GM18520 (cell line): Measurements from ENCODE around the gene SRC.

Experiments used
- ATAC-seq: cut with Tn5 transposase; IDR thresholded peaks from one replicate; pipeline ENCODE4 v1.9.1; 2021; ENCODE audit not compliant: unreplicated experiment

Gene SRC

GRCh38 chr20:37407573-37408002, 61.6 kb downstream of the SRC start:
- ATAC-seq: no peak

DNA sequence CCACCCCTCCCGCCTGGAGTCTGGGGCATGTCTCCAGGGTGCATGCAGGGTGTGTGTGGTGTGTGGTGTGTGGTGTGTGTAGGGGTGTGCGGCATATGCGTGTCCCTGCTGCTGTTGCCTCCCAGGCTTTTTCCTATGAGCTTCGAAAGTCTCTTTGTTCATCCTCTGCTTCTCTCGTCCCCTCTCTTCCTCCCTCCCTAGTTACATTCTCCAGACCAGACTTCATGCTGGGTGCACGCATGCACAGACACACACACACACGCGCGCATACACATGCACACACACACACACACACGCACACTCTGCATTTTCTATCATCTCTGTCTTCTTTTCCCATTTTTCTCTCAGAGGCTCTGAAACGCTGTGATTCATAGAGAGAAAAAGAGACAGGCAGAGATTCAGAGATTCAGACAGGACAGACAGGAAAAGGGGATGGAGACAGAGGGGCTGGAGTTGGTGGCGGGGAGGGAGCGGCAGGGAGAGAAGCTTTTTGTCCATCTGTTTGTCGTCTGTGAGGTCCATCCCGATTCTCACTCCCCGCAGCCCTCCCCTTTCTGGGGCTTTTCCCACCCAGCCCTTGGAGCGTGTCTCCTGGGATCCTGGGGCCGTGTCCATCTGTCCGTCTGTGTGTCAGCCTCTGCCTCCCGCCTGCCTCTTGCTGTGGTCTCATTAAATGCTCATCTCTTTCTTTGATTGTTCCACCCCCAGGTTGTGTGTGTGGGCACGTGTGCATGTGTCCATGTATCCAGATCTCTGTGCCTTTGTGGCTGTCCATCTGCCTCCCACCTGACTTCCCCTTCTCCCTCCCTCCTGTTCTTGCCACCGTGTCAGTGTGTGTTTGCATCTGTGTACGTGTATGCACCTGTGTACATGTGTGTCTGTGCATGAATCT, 62.6 kb downstream of the SRC start:
- ATAC-seq: no peak

DNA sequence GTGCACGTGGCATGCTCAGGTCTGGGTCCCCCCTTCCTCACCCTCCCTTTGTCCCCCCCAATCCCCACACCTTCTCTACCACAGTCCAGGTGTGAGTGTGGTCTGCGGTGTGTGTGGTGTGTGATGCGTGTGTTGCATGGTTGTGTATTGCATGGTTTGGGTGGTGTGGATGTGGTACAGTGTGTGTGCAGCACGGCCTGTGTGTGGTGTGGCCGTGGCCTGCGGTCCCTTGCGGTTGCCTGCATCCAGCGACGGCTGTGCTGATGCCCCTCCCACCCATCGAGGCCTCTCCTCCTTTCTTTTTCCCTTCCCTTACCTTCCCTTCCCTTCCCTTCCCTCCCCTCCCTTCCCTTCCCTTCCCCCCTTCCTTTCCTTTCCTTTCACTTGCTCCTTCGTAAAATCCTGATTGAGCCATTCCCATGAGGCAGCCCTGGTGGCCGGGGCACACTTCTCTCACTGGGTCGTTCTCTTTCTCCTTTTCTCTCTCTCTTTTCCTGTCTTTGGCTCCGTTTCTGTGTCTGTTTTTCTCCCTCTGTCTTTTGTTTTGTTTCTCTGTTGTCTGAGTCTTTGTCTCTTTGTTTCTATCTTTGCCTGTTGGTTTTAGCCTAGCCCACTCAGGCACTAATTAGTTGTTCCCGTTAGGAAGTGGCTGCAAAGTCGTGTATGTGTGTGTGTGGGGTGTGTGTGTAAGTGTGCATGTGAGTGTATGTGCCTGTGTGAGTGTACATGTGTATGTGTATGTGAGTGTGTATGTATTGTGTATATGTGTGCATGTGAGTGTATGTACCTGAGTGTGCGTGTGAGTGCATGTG, 65.7 kb downstream of the SRC start:
- no peak for ATAC-seq

DNA sequence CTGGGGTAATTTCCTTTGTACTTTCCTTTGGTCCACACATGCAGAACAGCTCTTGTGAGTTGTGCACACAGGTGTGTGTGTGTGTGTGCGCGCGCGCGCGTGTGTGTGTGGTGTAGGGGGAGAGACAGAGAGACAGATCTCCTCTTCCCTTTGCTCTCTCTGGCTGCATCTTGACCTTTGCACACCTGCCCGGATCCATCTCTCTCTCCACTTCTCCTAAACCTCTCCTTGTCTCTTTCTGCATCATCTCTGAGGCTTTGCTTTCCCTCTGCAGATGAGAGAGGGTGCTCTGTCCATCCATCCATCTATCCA, 67.0 kb downstream of the SRC start:
- no peak for ATAC-seq

- no peak for ATAC-seq
Observed at GRCh38 chr20:37413379-37413778, 67.4 kb downstream of the SRC start.

DNA sequence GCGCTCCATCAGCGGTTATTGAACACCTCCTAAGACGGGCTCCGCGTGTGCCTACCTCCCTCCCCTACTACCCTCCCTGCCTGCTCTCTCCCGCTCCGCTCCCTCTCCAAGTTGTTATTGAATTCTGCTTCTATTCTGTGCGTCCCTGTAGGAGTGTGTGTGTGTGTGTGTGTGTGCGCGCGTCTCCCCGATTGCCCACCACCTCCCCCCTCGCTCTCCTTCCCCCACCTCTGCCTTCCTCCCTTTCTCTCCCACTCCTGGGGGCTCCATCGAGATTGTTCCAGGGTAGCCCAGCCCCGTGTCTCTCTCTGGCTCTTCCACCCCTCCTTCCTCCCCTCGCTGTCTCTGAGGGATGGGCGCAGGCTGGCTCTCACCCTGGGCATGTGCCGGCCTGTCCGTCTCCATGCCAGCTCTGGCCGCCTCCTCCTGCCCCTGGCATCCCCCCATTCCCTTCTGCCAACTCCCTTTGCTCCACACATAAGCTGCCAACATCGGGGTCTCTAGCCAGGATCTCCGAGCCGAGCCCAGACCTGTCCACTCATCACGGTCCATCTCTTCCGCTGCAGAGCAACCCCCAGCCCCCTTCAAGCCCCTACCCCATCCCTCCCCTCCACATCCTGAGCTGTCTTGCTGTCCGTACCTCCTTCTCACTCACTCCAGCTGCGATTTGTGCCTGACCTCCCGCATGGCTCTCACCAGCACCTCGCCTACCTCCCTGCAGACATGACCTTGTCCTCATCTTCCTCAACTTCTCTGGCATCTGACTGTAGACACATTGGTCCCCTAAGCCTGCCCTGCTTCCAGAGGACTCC, 68.5 kb downstream of the SRC start:
- no peak for ATAC-seq

- no peak for ATAC-seq
Observed at GRCh38 chr20:37415118-37416085, 69.5 kb downstream of the SRC start.

DNA sequence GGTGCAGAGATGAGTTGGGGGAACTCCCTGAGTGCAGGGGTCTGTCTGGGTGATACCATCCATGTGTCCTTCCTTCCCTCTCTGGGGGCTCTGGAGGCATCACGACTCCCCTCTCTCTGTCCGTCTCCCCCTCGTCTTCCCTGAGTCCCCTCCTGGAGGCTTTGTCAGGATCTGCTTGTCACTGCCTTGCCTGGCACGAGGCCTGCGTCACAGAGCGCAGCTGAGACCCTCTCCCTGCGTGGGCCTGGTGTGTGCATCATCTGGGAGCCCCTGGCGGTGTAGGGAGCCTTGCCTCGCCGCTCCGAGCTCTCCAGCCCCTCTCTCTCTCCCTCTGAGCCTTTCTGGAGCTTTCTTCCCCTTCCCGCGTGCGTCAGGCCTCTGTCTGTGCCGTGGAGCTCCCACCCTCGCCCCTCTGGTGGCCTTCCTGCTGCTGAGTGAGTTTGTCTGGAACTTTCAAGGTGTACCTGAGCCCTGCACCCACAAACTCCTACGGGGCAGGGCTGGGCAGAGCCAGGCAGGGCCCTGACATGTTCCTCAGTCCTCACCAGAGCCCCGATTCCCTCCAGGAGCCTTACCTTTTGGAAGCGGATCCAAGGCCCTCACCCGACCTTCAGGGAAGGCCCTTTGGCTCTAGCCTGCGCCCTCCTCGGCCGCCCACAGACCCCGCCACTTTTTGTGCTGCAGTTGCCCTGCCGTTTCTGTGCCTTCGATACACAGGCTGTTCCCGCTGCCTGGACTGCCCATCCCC, 70.3 kb downstream of the SRC start:
- no peak for ATAC-seq

- no peak for ATAC-seq
Observed at GRCh38 chr20:37416848-37417616, 71.1 kb downstream of the SRC start.

DNA sequence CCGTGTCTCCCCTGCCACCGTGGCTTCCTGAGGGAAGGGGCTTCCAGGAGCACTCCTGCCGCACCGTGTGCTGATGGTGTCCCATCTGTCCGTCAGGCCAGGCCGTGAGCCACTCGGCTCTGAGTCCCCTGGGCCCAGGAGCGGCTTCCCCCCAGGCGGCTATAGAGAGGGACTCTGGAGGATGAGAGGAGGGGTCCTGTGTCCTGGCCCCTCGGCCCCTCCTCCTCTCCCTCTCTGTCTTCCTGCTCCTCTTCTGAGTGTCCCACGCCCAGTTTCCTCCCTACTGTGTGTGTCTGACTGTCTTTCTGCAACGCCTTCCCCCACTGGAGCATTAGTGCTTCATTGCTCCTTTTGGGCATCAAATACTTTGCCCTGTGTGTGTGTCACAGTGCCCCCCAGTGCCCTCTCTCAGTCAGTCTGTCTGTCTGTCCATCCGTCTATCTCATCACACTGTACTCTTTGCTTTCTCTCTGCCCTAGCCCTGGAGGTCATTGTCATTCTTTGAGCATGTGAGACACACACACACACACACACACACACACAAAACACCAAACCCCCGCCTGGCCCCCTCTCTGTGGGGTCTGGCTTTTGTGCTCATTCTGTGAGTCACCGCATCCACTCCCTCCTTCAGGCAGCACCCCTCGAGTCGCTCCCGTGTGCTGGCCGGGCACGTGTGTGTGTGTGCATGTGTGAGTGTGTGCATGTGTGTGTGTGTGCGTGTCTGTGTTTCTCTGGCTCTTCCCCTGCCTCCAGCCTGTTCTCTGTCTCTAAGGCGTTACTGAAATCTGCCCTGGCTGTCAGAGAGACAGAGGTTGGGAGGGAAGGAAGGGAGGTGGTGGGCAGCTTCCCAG, 71.9 kb downstream of the SRC start:
- no peak for ATAC-seq

GRCh38 chr20:37418591-37419109, 72.7 kb downstream of the SRC start:
- no peak for ATAC-seq

GRCh38 chr20:37419307-37419706, 73.4 kb downstream of the SRC start:
- ATAC-seq: no peak

DNA sequence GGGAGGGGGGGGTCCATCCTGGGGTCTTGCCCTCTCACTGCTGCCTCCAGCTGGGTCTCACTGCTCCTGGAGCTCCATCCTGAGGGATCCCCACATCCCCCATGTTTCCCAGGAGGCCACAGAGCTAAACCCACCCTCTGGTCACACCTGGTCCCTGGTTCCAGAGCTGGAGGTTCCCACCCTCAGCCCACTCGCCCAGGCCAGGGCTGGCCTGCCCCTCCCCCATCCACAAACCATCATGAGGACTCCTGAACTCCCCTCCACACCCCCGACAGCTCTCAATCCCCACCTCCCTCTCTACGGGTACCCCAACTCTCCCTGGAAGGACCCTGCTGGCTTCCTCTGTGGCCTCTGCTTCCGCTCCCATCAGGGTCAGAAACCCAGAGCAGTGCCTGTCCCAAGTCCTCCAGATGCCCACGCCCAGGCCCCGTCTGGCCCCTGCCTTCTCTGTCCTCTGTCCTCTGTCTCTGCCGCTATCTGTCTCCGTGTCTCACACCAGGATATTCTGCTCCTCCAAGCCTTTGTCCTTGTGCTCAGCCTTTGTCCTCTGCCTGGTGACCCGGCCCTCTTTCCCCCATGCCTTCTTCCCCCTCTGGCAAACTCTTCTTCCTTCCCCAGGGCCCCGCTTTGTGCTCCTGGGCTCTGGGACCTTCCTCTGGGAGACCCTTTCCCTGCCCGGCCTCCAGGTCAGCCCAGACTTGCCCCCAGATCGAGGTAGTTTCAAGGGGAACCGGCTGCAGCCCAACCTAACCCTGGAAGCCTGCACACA, 74.0 kb downstream of the SRC start:
- no peak for ATAC-seq

- ATAC-seq: no peak
Observed at GRCh38 chr20:37420610-37421009, 74.7 kb downstream of the SRC start.

- no peak for ATAC-seq
Observed at GRCh38 chr20:37421060-37421905, 75.3 kb downstream of the SRC start.

DNA sequence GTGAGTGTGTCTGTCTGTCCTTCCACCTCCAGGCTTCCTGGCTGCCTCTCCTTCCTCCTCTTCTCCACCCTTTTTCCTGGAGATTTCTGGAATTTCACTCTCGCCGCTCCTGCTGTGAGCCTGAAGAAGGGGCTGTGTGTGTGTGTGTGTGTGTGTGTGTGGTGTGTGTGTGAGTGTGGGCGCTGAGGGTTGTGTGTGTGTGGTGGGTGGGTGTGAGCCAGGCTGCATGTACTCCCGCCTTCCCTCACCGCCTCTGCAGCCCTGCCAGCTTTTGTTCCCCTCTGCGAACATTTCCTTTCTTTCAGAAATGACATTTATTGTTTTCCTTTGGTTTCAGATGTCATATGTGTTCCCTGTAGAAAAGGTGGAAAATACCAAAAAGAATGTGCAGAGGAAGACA, 76.0 kb downstream of the SRC start:
- ATAC-seq: no peak
